Activated T-helper 1 cell treated with Interleukin-2 at 50 U/mL for 16 hours (primary cell): ENCODE measurements around the gene PRKN.
"Not testable (repeated sequence)": the region's sequence is repeated elsewhere in the genome, so short reads cannot be mapped to it uniquely, and the experiment has no call there.

Source experiments
- DNase-seq: peaks from one replicate; pipeline ENCODE4 v3.0.0-alpha.2; 2020; ENCODE audit warnings: low read depth

Gene PRKN

DNA sequence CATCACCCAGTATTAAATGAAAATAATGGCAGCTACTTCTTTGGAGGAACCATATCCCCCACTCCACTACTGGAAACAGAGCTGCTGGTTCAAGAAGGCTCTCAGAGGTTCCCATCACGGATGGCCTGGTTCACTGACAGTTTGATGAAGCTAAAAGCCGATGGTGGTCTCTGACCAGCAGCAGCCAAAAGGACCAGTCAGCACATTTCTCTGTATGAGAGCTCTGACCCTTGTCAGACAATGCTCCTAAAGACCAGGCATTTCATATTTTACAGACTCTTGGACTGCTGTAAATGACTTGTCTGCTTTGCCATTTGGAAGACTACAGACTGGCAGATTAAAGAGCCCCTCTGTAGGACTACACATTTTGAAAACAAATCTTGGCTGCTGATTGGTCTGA, 16.6 kb downstream of the PRKN start:
- no peak for DNase-seq

DNA sequence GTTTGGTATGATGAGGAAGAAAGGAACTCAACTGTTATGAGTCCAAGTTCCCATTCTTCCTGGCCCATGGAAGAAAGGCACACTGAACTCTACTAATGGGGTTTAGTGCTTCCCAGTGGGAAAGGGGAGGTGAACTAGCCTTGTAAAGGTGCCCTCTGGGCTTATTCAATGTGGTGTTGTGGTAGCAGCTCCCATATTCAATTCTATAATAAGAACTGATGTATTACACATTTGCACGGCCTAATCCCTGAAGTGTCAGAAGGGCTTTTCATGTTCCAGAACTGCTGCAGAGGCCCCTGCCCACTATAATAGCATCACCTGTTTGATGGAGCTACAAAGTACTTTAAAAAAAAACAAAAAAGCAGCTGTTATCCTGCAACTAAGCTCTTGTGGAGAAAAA, 17.1 kb downstream of the PRKN start:
- DNase-seq: no peak

DNA sequence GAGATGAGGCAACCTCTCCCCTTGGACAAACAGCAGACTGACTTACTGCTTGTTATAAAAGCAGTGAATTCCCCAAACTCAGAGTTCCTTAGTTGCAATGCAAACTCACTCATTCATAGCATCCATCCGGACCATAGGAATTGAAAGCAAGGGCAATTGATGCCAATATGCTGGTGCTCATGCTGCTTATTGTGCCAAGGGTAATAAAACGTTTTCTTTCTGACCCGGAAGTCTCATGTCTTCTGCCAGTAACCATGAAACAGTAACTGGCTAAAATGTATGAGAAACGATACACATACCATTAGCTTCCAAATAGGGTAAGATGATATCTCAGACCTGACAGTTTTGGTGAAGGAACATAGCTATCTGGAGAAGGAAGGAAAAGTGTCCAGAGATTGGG, 18.1 kb downstream of the PRKN start:
- DNase-seq: no peak

DNA sequence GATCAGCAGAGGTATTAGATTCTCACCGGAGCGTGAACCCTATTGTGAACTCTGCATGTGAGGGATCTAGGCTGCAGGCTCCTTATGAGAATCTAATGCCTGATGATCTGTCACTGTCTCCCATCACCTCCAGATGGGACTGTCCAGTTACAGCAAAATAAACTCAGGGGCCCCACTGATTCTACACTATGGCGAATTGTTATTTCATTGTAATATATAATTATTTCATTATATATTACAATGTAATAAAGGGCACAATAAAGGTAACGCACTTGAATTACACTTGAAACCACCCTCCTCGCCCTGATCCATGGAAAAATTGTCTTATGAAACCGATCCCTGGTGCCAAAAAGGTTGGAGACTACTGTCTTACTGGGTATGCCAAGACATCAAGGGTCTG, 18.6 kb downstream of the PRKN start:
- no peak for DNase-seq

DNA sequence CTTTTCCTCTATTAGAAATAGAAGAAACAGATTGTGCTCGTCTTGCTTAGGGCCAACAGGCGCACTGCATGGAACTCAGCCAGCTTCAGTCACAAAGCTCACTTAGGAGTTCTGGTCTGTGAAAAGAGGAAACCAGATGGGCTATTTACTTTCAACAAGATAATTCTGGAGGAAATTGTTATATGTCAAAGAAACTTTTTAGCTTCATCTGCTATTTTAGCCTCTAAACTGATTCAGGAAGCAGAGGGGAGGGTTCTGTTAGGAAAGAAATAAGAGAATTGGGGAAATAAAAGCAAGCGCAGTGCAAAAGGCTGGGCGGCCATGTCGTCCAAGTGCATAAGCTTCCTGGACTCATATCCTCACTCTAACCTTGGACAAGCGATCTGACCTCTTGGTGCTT, 21.3 kb downstream of the PRKN start:
- no peak for DNase-seq

DNA sequence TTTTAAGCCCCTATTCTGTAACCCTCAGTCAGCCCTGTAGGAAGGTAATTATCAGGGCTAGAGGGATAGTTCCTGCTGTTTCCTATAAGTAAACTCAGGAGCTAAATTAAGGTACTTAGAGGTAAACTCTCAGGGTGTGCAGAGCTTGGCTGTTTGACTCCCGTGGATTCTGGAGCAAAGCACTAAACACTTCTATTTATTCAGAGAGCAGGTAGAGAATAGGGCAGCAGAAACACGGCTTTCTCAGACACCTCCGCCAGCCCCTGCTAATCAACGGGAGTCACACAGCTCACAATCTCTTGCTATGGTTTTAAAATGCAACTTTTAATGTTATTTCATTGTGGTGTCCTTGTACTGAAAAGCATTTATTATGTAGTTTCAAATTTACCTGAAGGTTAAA, 21.8 kb downstream of the PRKN start:
- no peak for DNase-seq

DNA sequence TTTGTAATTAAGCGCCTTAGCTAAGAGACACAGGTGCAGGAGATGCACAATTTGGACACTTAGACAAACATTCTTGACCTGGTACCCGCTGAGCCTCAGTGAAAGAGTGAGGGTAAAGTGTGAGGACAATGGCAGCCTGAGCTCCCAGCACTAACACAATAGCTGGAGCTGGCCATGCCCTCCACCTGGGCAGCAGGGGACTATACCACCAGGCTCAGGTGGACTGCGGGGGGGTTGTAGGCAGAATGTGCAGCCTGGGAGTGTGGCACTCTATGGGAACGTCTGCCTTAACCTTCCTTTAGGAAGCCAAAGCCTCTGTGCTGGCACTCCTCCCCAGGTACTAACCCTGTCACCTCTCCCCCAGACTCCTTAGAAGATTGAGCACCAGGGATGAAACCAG, 23.6 kb downstream of the PRKN start:
- DNase-seq: no peak

DNA sequence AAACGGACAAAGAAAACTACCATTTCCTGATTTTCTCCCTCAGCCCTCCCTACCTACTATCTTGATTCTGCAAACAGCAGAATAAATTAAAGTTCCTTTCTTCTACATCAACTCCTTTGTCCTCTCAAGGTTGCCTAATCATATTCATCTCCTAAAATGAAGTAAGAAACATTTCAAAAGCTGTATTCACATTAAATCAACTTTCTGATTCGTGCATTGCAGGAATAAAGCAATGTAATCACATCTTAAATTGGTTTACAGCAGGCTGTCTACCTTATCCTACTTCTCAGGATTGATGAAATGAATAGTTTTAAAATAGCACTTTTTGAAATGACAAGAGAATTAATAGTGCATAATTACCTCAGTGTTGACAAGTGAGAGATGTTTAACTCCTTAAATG, 25.1 kb downstream of the PRKN start:
- DNase-seq: no peak

DNA sequence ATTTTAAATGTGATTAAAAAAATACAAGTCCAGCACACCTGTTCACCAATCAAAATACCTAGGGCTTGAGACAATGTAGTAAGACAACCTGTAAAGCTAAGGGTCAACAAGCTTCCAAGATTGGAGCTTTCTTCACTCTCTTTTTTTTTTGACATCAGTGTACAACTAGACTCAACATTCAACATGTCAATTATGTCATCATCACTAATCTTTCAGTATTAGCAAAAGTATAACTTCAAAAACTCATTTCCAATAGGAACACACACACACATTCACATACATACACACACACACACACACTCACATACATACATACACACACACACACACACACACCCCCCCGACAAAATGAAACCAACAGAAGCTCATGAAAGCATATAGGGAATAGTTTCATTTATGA, 26.0 kb downstream of the PRKN start:
- no peak for DNase-seq

DNA sequence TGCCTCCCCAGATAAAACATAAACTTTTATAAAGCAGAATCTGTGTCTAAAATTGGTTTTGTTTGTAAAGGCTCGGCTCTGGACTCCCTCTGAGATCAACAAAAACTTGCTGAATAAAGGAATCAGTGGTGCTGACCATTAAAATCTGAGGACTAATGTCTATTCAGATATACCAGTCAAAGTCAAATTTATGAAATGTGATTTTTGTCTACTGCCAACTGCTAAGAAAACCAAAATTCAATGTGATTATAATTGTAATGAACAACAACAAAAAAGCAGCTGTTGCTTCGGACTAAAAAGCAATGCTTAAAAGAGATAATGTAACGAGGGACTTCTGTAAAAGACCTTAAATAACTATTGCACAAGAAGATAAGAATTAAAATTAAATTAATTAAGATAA, 26.6 kb downstream of the PRKN start:
- no peak for DNase-seq

DNA sequence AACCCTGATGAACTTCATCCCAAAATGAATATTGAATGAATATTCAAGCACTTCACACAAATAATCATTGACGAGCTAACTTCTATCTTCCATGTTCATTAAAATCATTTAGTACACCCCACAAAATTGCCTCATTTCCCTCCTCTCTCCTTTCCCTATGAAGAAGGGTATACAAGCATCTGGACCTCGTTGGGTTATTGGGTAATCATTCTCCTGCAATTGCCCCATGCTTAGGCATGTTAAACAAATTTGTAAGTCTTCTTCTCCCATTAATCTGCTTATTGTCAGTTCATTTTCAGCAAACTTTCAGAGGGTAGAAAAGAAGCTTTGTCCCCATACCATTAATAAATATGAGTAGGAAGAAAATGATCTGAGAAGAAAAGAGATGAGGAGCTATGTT, 27.6 kb downstream of the PRKN start:
- no peak for DNase-seq

DNA sequence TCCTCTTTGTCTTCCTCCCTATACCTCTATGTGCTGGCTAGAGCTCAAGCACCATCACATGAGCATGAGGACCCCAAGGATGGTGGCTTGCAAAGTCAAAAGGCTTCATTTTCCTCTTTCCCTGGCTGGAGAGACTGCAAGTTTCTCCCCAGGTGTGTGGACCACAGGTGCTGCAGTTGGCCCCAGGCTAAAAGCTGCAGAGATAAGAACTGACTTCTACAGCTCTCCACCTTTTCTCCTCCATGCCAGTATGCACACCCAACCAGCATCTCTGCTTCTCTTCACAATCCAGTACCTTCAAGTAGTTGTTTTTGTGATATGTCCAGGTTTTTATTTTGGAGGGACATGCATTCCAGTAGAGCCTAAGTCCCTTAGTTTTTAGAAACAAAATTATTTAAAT, 29.1 kb downstream of the PRKN start:
- no peak for DNase-seq

DNA sequence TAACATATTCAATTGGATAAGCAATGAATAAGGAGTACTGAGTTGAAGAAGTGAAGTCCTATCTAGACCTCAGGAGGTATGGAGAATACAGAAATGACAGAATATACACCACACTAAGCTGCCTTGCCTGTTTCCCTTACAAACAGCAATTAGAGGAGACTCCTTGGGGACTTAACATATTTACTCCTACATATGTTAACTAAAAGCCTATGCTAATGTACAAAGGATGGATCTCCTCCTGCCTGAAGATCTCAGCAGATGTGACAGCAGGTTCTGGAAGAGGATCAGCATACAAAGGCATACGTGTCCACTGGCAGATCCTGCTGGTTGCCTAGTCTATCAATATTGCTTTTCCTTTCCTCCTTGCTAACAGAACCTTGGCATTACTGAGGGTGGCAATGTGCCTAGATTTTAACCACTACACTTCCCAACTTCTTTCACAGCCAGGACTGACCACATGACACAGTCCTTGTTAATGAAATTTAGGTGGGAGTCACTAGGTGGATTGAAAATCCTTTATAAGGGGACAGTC, 29.6 kb downstream of the PRKN start:
- no peak for DNase-seq

DNA sequence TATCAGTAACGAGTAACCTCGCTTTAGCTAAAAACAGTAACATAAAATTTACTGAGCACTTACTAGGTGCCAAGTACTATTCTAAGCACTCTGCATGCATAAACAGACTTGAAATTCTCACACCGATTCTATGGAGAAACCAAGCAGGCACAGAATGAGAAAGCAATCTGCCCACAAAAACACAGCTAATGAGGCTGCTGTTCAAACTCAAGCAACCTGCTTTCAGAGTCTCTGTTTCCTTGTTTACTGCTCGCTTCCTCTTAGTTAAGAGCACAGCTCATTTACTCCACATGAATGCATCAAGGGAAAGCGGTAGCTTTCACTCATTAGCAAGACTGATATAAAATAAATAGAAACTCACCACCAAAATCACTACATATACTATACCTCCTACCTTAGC, 37.4 kb downstream of the PRKN start:
- DNase-seq: no peak

DNA sequence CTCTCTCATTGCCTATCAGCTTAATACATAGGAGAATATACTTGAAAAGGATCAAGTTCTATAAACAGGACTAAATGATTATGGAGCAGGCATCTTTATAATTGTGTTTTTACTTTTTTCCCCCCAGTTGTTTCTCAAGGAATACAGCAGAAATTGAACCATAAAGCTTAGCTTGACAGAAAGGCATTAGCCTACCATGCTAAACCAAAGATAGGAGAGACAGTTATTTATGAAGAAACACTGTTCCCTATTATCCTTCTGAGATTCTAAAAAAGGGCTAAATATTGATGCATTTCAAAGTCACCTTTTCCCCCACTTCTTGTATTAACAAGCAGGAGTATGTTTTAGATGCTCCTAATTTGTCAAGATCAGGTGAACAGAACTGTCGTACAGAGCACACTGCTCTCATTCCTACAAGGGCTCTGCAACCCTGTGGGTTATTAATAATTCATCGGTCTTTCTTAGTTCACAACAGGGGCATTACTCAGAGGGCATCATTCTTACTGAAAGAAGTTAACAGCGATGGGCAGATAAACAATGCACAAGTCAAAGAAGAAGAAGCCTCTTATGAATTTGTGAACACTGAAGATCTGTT, 38.7 kb downstream of the PRKN start:
- DNase-seq: no peak

DNA sequence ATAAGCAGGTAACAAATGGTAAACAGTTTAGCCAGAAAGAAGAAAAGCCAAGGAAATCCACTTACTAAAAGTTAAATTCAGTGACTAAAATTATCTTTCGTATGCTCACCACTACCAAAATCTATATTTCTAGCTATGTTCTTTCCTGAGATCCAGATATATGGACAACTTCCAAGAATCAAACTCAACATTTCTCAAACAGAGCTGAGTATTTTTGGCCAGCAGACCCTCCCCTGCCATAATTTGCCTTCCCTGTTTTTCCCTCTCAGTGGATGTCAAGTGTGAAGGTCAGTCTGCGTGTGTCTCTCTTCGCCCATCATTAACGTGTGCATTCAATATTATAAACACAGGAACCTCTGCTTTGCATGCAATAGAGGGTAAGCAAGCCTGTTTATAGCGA, 42.0 kb downstream of the PRKN start:
- DNase-seq: no peak

DNA sequence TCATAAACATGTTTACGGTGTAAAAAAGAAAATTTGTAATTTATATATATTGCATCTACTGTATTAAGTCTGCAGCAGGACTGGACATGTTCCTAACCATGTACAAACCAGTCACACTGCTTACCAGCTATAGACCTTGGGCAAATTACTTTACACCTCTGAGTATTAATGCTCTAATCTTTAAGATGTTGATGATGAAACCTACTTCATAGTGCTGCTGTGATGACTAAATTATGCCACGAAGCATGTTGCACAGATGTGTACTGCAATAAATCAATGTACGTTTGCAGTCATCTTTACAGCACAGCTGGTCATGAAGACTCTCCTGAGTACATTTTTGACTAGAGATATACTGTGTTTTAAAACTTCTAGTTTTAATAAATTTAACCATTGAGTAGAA, 42.6 kb downstream of the PRKN start:
- no peak for DNase-seq

DNA sequence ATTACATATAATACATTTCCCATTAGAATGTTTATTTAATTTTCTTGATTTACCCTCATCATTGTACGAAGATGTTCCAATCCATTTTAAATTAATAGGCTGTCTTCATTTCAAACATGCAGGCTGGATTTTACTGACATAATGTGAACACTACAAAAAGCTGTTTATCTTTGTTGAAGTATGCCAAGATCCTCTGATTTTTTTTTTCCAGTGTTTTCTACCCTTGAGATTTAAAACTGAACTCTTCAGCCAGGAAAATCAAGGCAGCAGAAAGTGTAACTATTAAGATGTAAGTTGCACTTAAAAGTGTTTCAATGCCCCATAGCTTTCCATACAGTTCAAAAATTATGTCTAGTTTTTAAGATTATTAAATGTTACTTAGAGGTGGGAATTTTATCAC, 43.5 kb downstream of the PRKN start:
- no peak for DNase-seq

DNA sequence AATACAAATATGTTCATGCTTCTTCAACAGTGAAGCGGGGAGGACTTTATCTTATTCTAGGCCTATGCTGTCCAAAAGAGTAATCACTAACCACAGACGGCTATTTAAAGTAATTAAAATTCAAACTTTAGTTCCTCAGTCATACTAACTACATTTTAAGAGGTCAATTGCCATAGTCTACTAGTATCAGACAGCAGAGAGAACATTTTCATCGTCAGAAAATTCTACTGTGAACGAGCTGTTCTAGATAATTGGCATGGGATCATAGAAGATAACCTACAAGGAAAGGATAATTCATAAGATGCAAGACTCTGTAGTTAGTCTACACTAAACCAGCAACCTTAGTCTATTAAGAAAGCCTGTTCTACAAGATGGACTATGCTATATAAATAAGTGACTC, 44.4 kb downstream of the PRKN start:
- DNase-seq: no peak

DNA sequence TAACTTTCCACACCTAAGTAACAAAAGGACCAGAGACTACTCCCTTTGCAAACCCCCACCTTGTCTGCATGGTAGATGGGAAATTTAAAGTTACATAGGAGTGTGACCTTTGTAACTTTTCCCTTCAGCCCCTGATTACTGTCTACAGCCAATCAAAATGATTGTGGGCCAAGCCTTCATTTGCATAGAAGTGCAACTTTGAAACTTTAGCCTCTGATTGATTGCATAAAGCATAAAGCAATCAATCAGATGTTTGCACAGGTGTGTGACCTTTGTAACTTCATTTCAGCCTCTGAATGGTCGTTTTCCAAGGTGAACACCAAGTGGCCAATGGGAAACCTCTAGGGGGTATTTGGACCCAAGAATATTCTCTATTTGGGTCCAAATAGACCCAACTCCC, 46.1 kb downstream of the PRKN start:
- no peak for DNase-seq

DNA sequence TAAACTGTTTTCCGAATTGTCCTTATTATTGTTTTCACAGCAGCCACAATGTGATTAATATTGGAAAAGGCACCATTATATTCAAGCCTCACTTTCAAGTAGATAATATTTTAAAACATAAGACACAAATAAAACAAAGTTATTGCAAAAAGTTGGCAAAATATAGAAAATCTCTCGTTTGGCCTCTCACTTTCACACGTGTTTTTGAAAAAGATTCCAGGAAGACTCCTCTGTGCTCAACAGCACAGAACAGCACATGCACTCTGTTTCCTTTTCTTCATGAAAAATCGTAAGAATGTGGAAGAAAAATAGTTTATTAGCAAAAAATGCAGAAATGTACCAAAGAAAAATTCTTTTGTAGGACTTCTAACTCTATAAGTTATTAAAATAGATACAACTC, 46.7 kb downstream of the PRKN start:
- DNase-seq: no peak

DNA sequence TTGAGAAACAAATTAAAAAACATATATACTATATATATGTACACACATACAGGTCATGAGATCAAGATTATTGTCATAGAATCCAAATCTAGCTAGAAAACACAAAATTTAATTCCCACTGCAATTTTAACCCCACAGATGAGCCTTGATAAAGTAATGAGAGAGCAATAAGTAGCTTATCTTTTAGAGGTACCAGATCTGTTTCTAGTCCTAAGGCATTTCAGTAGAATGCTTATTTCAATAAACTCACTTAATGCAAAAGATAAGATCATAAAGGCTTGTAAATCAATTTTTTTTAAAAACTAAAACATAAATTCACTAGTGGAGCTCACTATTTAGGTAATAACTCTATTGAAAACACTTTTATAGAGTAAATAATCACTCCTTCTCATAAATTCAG, 47.2 kb downstream of the PRKN start:
- no peak for DNase-seq

DNA sequence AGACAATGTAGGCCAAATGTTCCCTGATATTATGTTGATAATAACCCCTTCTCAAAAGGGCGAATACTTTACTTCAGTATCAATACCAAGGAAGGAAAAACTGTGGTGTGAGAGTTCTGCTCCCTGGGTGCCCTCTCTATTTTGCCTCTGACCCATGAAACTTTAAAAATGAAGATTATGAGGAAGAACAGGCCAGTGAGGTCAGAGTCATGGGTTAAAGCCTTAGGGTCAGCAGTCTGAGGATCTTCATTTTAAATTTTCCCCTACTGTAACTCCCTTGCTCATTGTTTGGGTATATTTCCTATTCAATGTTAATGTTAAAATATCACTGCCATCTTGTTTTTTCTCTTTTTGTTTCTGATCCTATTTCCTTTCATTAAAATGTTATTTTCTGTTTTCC, 47.9 kb downstream of the PRKN start:
- no peak for DNase-seq

DNA sequence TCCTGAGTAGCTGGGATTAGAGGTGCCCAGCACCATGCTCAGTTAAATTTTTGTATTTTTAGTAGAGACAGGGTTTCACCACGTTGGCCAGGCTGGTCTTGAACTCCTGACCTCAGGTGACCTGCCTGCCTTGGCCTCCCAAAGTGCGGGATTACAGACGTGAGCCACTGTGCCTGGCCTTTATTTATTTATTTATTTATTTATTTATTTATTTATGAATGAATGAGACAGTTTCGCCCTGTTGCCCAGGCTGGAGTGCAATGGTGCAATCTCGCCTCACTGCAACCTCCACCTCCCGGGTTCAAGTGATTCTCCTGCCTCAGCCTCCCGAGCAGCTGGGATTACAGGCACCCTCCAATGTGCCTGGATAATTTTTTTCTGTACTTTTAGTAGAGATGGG, 48.7 kb downstream of the PRKN start:
- not testable (repeated sequence) for DNase-seq

DNA sequence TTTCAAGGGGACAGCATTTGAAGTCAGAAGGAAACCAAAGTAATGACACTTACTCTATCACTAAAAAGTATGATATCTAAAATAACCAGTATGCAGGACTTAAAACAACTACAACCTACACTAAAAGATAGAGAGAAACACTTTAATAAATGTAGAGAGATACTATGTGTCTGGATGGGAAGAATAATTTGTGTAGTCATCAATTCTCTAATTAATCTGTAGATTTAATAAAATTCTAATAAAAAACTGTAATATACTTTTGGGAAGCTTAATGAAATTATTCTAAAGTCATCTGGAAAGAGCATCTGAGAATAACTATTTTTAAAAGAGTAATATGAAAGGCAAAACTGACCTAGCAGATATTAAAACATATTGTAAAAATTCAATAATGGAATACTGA, 52.1 kb downstream of the PRKN start:
- no peak for DNase-seq
